OCI-LY7 (cell line): ENCODE measurements around the gene EMC8. TPM values are rescaled to one million over a fixed set of nuclear protein-coding genes. Genes with fewer than 3 reads are reported as not detected.

Experiments used
- BruUV-seq: library from RNA; stranded (reverse); fragments of 400-500 nt; replicated peaks from 2 replicates; lab custom pipeline; 2021; lab: Mats Ljungman, UMichigan
- CTCF ChIA-PET: fragments of 300-600 bp; sonication (Branson Sonifier 250); formaldehyde crosslinking; loops from one replicate; lab custom pipeline; 2022; ENCODE audit warnings: antibody characterized with exemption; ENCODE audit not compliant: unreplicated experiment; lab: Charles Lee
- POLR2A ChIA-PET: fragments of 300-600 bp; sonication (Branson Sonifier 250); formaldehyde crosslinking; loops from one replicate; lab custom pipeline; 2022; ENCODE audit warnings: antibody characterized with exemption; lab: Charles Lee
- DNase-seq: peaks from one replicate; pipeline ENCODE4 v3.0.0-alpha.2; 2015; ENCODE audit warnings: low spot score
- H2AFZ ChIP-seq: fragments of 200-600 bp; sonication (generic), shearing (Covaris generic); 2 replicates; pipeline ENCODE4 v1.6.1; 2014; ENCODE audit warnings: mild to moderate bottlenecking, antibody characterized with exemption, low read length, moderate library complexity
- H3K27ac ChIP-seq: fragments of 200-600 bp; sonication (generic); 2 replicates; pipeline ENCODE4 v1.5.1; 2014; ENCODE audit warnings: mixed run types, low read depth, mild to moderate bottlenecking, moderate library complexity, low read length, inconsistent platforms; ENCODE audit not compliant: poor library complexity, severe bottlenecking
- H3K36me3 ChIP-seq: fragments of 200-600 bp; sonication (generic); 2 replicates; pipeline ENCODE4 v1.6.1; 2014; ENCODE audit warnings: mild to moderate bottlenecking, antibody characterized with exemption, low read length, moderate library complexity, mixed read lengths; ENCODE audit not compliant: insufficient read depth
- H3K4me1 ChIP-seq: fragments of 200-600 bp; sonication (generic); 2 replicates; pipeline ENCODE4 v1.5.1; 2014; ENCODE audit warnings: mild to moderate bottlenecking, low read length; ENCODE audit not compliant: insufficient read depth, poor library complexity, severe bottlenecking
- H3K4me2 ChIP-seq: fragments of 200-600 bp; sonication (generic); 2 replicates; pipeline ENCODE4 v1.6.1; 2014; ENCODE audit warnings: mild to moderate bottlenecking, low read length
- H3K4me3 ChIP-seq: fragments of 200-600 bp; sonication (generic); 2 replicates; pipeline ENCODE4 v1.5.1; 2014; ENCODE audit warnings: mild to moderate bottlenecking, low read depth, low read length; ENCODE audit not compliant: poor library complexity, severe bottlenecking
- H3K79me2 ChIP-seq: fragments of 200-600 bp; sonication (generic); 2 replicates; pipeline ENCODE4 v1.6.1; 2016; ENCODE audit warnings: low read depth, mild to moderate bottlenecking, low read length, moderate library complexity, mixed read lengths; ENCODE audit not compliant: insufficient read depth
- H3K9me2 ChIP-seq: fragments of 200-600 bp; sonication (generic); 2 replicates; pipeline ENCODE4 v1.6.1; 2016; ENCODE audit warnings: mild to moderate bottlenecking, low read length, mixed read lengths; ENCODE audit not compliant: insufficient read depth
- H3K9me3 ChIP-seq: fragments of 200-600 bp; sonication (generic); 2 replicates; pipeline ENCODE4 v1.6.1; 2014; ENCODE audit warnings: mild to moderate bottlenecking, mixed run types, low read length, mixed read lengths
- H4K20me1 ChIP-seq: fragments of 200-600 bp; sonication (generic); 2 replicates; pipeline ENCODE4 v1.6.1; 2014; ENCODE audit warnings: mild to moderate bottlenecking, antibody characterized with exemption, low read length, moderate library complexity, mixed read lengths; ENCODE audit not compliant: insufficient read depth
- EZH2phosphoT487 ChIP-seq: fragments of 200-600 bp; sonication (generic); IDR thresholded peaks from 2 replicates; pipeline ENCODE4 v1.6.1; 2018; ENCODE audit warnings: low read depth, borderline replicate concordance, mild to moderate bottlenecking, mixed run types, antibody characterized with exemption, low read length, moderate library complexity, mixed read lengths
- intact Hi-C: fragments of 100-400 bp; cut with micrococcal nuclease; formaldehyde crosslinking; loops from one replicate; pipeline ENCODE4 v1.10.0; 2022; ENCODE audit not compliant: unreplicated experiment
- total RNA-seq, 2 experiments: library from RNA; depleted of rRNA in 1 of 2; stranded (reverse); fragments of >200 nt in 1 of 2; shearing (Covaris generic) in 1 of 2; gene quantifications; 2 replicates each; pipeline ENCODE4 v1.2.3, GENCODE V29; 2014 to 2022
- TF ChIP-seq, protein P1 (sequence below): fragments of 200-600 bp; sonication (generic); conservative IDR thresholded peaks from 2 replicates; pipeline ENCODE4 v1.5.1; 2014; ENCODE audit warnings: mild to moderate bottlenecking, antibody characterized with exemption, low read length, moderate library complexity, mixed read lengths

Gene EMC8
- total RNA-seq, 2 experiments from 2014 or later, result 47.5 to 54.0 TPM

DNA sequence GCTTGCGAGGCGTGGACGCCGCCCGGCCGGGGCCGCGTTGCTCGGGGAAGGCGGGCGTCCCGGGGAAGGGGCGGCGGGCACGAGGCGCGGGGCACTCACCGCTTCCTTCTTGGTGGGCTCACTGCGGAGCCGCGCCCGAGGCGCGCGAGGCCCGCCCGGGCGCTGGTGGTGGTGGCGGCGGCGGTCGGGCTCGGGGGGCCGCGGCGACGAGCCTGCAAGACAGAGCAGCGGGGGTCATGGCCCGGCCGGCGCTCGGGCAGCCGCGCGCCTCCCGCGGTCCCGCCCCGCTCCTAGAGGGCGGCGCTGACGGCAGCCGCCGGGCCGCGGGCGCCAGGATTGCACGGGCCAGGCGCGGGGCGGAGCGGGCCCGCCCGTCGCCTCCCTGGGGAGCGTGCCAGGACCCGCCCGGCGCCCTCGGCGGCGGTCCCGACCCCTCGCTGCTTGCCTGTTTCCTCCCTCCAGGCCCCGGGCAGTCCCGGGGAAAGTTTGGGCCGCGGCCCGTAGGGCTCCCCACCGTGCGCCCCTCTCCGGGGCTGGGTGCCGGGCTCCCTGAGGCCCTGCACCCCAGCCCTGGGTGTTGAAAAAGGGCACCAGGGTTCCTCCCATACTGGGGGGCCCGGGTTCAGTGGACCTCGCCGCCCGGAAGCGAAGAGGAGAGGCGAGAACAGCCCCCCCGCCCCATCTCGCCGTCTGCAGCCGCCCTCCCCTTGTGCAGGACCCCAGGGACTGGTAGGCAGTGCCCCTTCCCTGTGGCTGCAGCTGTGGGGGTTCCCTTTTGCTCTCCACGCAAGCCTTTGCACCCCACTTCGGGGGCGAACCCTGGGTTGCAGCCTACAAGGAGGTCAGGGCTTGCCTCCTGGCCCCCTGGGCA, 48.3 kb downstream of the EMC8 start, which contains the start of gene C16orf74:
Gene C16orf74, minus strand, starts transcription at position 270 of the 871 bp plus-strand sequence. CDS start 15,879 bp downstream, outside the sequence.
- Histone ChIP-seq H3K27ac (no peak within 1 kb of the TSS), H3K9me3 (no peaks in the 10 kb centered on the region), H3K9me2 (no peaks in the 10 kb centered on the region), H3K79me2 (no peaks in the 10 kb centered on the region), H4K20me1 (no peaks in the 10 kb centered on the region), H3K36me3 (no peaks in the 10 kb centered on the region), H3K4me2 (peak within 1 kb of the TSS; percentile 92), H3K4me3 (peak within 1 kb of the TSS; percentile 62), H2AFZ (no peak within 1 kb of the TSS), H3K4me1 (peaks cover 97% of the 10 kb centered on the region)
- intact Hi-C loops, result loop anchor here (10.0 kb wide), 1 partner anchor 446 kb away; no protein-coding TSS in a partner anchor
- no peak for TF ChIP-seq EZH2phosphoT487
- TF ChIP-seq, protein P1, sequence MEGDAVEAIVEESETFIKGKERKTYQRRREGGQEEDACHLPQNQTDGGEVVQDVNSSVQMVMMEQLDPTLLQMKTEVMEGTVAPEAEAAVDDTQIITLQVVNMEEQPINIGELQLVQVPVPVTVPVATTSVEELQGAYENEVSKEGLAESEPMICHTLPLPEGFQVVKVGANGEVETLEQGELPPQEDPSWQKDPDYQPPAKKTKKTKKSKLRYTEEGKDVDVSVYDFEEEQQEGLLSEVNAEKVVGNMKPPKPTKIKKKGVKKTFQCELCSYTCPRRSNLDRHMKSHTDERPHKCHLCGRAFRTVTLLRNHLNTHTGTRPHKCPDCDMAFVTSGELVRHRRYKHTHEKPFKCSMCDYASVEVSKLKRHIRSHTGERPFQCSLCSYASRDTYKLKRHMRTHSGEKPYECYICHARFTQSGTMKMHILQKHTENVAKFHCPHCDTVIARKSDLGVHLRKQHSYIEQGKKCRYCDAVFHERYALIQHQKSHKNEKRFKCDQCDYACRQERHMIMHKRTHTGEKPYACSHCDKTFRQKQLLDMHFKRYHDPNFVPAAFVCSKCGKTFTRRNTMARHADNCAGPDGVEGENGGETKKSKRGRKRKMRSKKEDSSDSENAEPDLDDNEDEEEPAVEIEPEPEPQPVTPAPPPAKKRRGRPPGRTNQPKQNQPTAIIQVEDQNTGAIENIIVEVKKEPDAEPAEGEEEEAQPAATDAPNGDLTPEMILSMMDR, result no peak
- no TSS peak for BruUV-seq
- ChIA-PET CTCF (no interaction called here), POLR2A (no interaction called here)
- peak; percentile 45 for DNase-seq

DNA sequence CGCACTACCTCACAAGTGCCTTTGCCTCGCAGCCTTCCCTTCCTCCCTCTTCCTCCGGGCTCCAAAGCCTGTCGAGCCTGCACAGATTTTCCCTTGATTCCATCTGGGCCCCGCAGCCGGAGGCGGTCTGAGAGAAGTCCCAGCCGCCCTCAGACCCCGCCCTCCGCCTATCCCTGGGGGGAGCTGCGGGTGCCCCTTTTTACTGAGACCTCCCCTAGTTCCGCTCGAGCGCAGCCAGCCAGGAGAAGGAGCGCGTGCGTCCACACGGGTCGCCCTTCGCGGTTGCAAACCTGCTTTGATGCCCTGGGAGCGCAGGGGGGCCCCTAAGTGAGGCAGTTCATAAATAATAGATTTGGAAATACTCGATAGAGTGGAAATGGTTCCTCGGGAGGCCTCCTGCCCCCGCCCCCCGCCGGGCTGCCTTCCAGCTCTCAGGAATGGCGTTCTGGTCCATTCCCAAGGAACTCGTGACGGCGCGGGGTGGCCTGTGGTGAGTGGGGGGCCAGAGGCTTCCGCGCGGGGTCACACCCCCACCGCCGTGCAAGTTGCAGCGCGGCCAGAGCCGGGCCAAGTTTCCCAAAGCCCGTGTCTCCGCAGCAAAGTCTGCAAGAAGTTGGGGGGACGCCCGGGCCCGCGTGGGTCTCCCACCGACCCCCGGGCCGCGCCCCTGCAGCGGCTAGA, 49.1 kb downstream of the EMC8 start:
- Histone ChIP-seq H2AFZ (no peak overlapping the region), H3K36me3 (no peaks in the 10 kb centered on the region), H3K27ac (no peak overlapping the region), H3K4me2 (peak overlapping the region; percentile 92), H3K79me2 (no peaks in the 10 kb centered on the region), H3K9me3 (no peaks in the 10 kb centered on the region), H3K4me3 (peak overlapping the region; percentile 62), H3K9me2 (no peaks in the 10 kb centered on the region), H3K4me1 (peaks cover 90% of the 10 kb centered on the region), H4K20me1 (no peaks in the 10 kb centered on the region)
- POLR2A ChIA-PET, result no interaction called here
- no peak for TF ChIP-seq EZH2phosphoT487
- TF ChIP-seq, protein P1, result peak; percentile 15; the same call in 1 of the 2 replicates
- CTCF ChIA-PET, result interaction anchor here (0.6 kb wide), 1 partner anchor 71 kb away, joined by 6 read pairs; no protein-coding TSS in a partner anchor
- peak; percentile 42 for DNase-seq
- BruUV-seq, result no TSS peak
- intact Hi-C loops, result loop anchor here (10.0 kb wide), 1 partner anchor 445 kb away; no protein-coding TSS in a partner anchor
